Muscle layer of duodenum (tissue), 2 donors: ENCODE measurements around the gene RDH8.
"Not testable (repeated sequence)": the region's sequence is repeated elsewhere in the genome, so short reads cannot be mapped to it uniquely, and the experiment has no call there.

Experiments
- H3K27ac ChIP-seq: one replicate; pipeline ENCODE4 v1.7.0; 2013; ENCODE audit warnings: mild to moderate bottlenecking, low read length
- H3K27me3 ChIP-seq: one replicate; pipeline ENCODE4 v1.7.0; 2013; ENCODE audit warnings: low read depth, mild to moderate bottlenecking, control low read depth, low read length
- H3K36me3 ChIP-seq, 2 donors: one replicate each; pipeline ENCODE4 v1.7.0; 2013; ENCODE audit warnings: low read length in 2 of 2, control low read depth in 1 of 2, mild to moderate bottlenecking in 1 of 2; ENCODE audit not compliant: insufficient read depth in 2 of 2, control insufficient read depth in 1 of 2
- H3K4me1 ChIP-seq, 2 donors: one replicate each; pipeline ENCODE4 v1.7.0; 2013; ENCODE audit warnings: low read length in 2 of 2, mild to moderate bottlenecking in 2 of 2, control low read depth in 1 of 2, moderate library complexity in 1 of 2; ENCODE audit not compliant: insufficient read depth in 2 of 2, control insufficient read depth in 1 of 2
- H3K4me3 ChIP-seq, 2 donors: one replicate each; pipeline ENCODE4 v1.7.0; 2013; ENCODE audit warnings: low read length in 2 of 2, low read depth in 1 of 2, mild to moderate bottlenecking in 1 of 2
- H3K9me3 ChIP-seq, 2 donors: one replicate each; pipeline ENCODE4 v1.7.0; 2013; ENCODE audit warnings: low read length in 2 of 2, control low read depth in 1 of 2, mild to moderate bottlenecking in 1 of 2; ENCODE audit not compliant: control insufficient read depth in 1 of 2
- donor health status: healthy.

The RDH8 gene

DNA sequence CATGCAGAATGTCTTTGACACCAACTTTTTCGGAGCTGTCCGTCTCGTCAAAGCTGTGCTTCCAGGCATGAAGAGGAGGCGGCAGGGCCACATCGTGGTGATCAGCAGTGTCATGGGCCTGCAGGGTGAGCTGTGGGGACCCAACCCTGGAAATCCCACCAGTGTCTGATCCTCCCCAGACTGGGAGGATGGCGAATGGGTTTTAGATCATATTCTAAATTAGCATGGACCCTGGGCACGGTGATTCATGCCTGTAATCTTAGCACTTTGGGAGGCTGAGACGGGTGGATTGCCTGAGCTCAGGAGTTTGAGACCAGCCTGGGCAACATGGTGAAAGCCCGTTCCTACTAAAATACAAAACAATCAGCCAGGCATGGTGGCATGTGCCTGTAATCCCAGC is 5.5 kb downstream of the RDH8 start:
- Histone ChIP-seq H3K9me3 (no peaks in the 10 kb centered on the region), H3K27me3 (no peaks in the 10 kb centered on the region), H3K4me3 (no peak overlapping the region), H3K36me3 (no peaks in the 10 kb centered on the region), H3K4me1 (no peaks in the 10 kb centered on the region), H3K27ac (no peak overlapping the region)

DNA sequence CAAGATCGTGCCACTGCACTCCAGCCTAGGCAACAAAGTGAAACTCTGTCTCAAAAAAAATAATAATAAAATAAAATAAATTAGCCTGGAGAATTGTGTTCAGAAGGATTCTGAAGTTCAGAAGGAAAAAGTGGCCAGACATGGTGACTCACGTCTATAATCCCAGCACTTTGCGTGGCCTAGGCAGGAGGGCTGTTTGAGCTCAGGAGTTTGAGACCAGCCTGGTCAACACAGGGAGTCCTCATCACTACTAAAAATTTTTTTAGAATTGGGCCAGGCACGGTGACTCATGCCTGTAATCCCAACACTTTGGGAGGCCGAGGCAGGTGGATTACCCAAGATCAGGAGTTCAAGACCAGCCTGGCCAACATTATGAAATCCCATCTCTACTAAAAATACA is 6.0 kb downstream of the RDH8 start:
- H3K36me3 ChIP-seq = no peaks in the 10 kb centered on the region
- no peaks in the 10 kb centered on the region for H3K9me3 ChIP-seq
- no peaks in the 10 kb centered on the region for H3K27me3 ChIP-seq
- no peaks in the 10 kb centered on the region for H3K4me1 ChIP-seq
- H3K4me3 ChIP-seq = no peak overlapping the region
- H3K27ac ChIP-seq = no peak overlapping the region

GRCh38 chr19:10020851-10021250 is 7.6 kb downstream of the RDH8 start:
- Histone ChIP-seq H3K27ac (no peak overlapping the region), H3K9me3 (no peaks in the 10 kb centered on the region), H3K27me3 (no peaks in the 10 kb centered on the region), H3K4me3 (no peak overlapping the region), H3K4me1 (no peaks in the 10 kb centered on the region), H3K36me3 (no peaks in the 10 kb centered on the region)

GRCh38 chr19:10021446-10021845 is 8.2 kb downstream of the RDH8 start:
- no peaks in the 10 kb centered on the region for H3K4me1 ChIP-seq
- no peaks in the 10 kb centered on the region for H3K27me3 ChIP-seq

GRCh38 chr19:10021863-10022262 is 8.6 kb downstream of the RDH8 start:
- Histone ChIP-seq H3K9me3 (no peaks in the 10 kb centered on the region), H3K27me3 (no peaks in the 10 kb centered on the region), H3K4me1 (no peaks in the 10 kb centered on the region), H3K4me3 (no peak overlapping the region), H3K36me3 (no peaks in the 10 kb centered on the region), H3K27ac (no peak overlapping the region)

More at GRCh38 chr19:10021446-10021845, 8.2 kb downstream of the RDH8 start:
- Histone ChIP-seq H3K36me3 (no peaks in the 10 kb centered on the region), H3K9me3 (no peaks in the 10 kb centered on the region), H3K4me3 (no peak overlapping the region), H3K27ac (no peak overlapping the region)

- not testable (repeated sequence) for H3K4me1 ChIP-seq, H3K9me3 ChIP-seq, H3K27me3 ChIP-seq, H3K27ac ChIP-seq, H3K4me3 ChIP-seq, H3K36me3 ChIP-seq
Observed at GRCh38 chr19:10023096-10023495, 9.8 kb downstream of the RDH8 start.

DNA sequence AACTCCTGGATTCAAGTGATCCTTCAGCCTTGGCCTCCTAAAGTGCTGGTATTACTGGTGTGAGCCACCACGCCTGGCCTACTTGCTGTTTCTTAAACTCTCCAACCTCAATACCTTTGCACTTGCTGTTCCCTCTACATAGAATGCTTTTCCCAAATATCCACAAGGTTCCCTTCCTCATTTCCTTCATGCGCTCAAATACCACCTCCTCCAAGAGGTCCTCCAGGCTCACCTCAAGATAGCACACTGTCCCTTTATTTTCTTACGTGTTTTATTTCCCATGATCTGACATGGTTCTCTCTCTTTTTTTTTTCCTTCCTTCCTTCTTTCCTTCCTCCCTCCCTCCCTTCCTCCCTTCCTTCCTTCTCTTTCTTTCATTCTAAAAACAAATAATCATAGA is 13.5 kb downstream of the RDH8 start:
- Histone ChIP-seq H3K4me3 (no peak overlapping the region), H3K9me3 (no peaks in the 10 kb centered on the region), H3K36me3 (no peaks in the 10 kb centered on the region), H3K4me1 (peaks cover 4 to 9% of the 10 kb centered on the region in 2 donors), H3K27ac (no peak overlapping the region), H3K27me3 (no peaks in the 10 kb centered on the region)

- Histone ChIP-seq H3K27me3 (peaks cover 4% of the 10 kb centered on the region), H3K9me3 (no peaks in the 10 kb centered on the region), H3K4me3 (peak overlapping the region in 1 of 2 donors; percentile 34), H3K36me3 (no peaks in the 10 kb centered on the region), H3K27ac (no peak overlapping the region), H3K4me1 (peaks cover 4 to 9% of the 10 kb centered on the region in 2 donors)
Observed at GRCh38 chr19:10027158-10027997, 14.1 kb downstream of the RDH8 start.

DNA sequence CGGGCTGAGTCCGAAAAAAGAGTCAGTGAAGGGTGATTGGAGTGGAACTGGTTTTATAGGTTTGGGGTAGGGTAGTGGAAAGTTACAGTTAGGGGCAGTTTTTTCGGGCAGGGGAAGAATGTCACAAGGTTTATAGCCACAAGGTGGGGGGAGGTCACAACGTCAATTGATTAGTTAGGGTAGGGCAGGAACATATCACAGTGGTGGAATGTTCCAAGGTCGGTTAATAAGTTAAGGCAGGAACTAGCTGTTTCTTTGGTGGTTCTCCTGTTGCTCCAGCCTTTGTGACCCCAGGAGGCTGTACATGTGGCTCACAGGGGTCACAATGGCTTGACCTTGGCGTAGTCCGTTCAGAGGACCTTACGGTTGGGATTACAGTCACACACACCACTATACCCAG is 20.3 kb downstream of the RDH8 start:
- no peaks in the 10 kb centered on the region for H3K4me1 ChIP-seq
- H3K27me3 ChIP-seq = peaks cover 5% of the 10 kb centered on the region
- no peak overlapping the region for H3K27ac ChIP-seq
- no peaks in the 10 kb centered on the region for H3K9me3 ChIP-seq
- no peaks in the 10 kb centered on the region for H3K36me3 ChIP-seq
- no peak overlapping the region for H3K4me3 ChIP-seq

- H3K9me3 ChIP-seq = peaks cover 0 to 7% of the 10 kb centered on the region in 2 donors
- H3K4me1 ChIP-seq = no peaks in the 10 kb centered on the region
- peaks cover 5% of the 10 kb centered on the region for H3K27me3 ChIP-seq
- no peaks in the 10 kb centered on the region for H3K36me3 ChIP-seq
- H3K4me3 ChIP-seq = no peak overlapping the region
- H3K27ac ChIP-seq = no peak overlapping the region
Observed at GRCh38 chr19:10036601-10037071, 23.4 kb downstream of the RDH8 start.

- H3K27ac ChIP-seq = no peak overlapping the region
- no peak overlapping the region for H3K4me3 ChIP-seq
Observed at GRCh38 chr19:10037367-10037766, 24.1 kb downstream of the RDH8 start.

GRCh38 chr19:10037809-10038208 is 24.5 kb downstream of the RDH8 start:
- Histone ChIP-seq H3K27me3 (no peaks in the 10 kb centered on the region), H3K27ac (no peak overlapping the region), H3K4me3 (no peak overlapping the region), H3K9me3 (peaks cover 2 to 19% of the 10 kb centered on the region in 2 donors), H3K4me1 (no peaks in the 10 kb centered on the region), H3K36me3 (no peaks in the 10 kb centered on the region)

More at GRCh38 chr19:10037367-10037766, 24.1 kb downstream of the RDH8 start:
- Histone ChIP-seq H3K9me3 (peaks cover 0 to 15% of the 10 kb centered on the region in 2 donors), H3K4me1 (no peaks in the 10 kb centered on the region), H3K36me3 (no peaks in the 10 kb centered on the region), H3K27me3 (peaks cover 1% of the 10 kb centered on the region)
